A172 (cell line): Measurements from ENCODE around the gene PKIB. TPM values are rescaled to one million over a fixed set of nuclear protein-coding genes. Genes with fewer than 3 reads are reported as not detected.
"Not testable (repeated sequence)": the region's sequence is repeated elsewhere in the genome, so short reads cannot be mapped to it uniquely, and the experiment has no call there.

Source experiments
- DNase-seq: peaks from one replicate; pipeline ENCODE4 v3.0.0-alpha.2; 2015; ENCODE audit warnings: low spot score
- total RNA-seq: library from RNA; depleted of rRNA; stranded (reverse); fragments of >200 nt; shearing (Covaris generic); gene quantifications from 2 replicates; pipeline ENCODE4 v1.2.3, GENCODE V29; 2014

Gene PKIB
- total RNA-seq, 1 experiment from 2014 or later: 2.0 TPM

DNA sequence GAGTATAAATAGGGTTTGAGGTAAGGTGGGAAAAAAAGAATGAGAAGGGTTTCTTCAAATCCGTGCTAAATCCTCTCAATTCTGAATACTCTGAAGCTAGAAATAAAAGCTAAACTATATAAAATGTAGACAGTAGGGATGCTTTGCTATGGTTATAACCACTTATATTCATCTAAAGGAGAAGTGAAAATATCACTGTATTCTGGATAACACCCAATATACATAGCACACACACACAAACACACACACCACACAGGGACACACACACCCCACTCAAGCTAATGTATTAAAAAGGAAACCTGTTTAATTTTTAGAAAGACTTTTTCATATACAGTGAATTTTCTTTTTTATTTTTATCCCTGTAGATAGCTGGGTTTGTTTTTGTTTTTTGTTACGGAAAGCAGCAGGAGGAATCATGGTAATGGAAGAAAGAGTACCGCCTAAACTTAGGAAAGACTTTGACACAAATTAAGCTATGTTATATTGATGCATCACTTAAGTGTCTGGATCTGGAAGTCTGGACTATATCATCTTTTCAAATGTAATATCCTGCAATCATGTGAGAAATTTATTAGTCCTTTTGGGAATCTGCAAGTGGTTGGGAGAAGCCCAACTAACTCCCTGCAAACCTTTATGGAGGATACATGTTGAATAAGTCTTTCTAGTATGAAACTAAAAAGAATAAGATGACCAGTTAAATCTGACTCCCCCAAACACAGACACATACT, 100.9 kb downstream of the PKIB start:
- no peak for DNase-seq

DNA sequence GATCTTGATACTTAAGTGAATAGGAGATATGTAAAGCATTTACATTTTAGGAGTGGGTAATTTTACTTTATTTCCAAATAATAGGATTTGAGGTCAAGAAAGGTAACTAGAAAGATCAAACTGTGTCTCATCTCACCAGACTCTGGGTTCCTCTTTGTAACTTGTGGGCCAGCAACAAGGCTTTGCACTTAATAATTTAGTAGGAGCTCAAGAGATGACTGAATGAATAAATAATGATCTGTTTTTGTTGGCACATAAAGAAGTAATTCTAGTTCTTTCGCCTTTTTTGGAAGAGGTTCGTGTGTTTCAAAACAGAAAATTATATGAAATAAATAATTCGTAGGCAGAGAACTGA, 101.9 kb downstream of the PKIB start:
- DNase-seq: no peak

DNA sequence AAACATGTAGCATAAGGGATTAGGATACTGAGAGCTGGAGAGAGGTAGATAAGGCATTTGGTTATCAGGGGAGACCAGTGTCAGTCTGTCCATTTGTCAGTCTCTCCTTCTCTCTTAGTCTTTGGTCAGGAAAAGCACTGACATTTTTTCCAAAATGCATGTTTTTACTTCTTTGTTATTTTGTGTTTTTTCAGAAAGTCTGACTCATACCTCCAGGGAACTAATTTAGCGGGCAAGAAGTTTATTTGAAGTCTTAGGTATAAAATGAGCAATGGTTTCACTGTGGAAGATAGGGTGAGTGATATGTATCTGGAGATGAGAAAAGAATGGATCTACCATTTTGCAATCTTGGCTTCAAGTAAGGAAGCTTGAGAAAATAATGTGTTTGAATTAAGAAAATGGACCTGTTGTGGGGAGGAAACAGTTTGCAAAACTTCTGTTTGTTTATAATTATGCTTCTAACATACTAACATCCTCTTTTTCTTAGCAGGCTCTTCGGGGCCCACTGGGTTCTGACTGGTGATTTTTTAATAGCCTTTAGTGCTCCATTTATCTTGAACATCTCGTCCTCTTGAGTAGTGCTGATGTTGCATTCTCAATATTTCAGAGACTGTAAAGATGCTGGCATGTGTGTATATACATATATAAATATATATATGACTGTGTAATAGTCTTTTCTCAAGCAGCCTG, 102.4 kb downstream of the PKIB start:
- peak; percentile 2 for DNase-seq

- no peak for DNase-seq
Observed at GRCh38 chr6:122713138-122713537, 102.9 kb downstream of the PKIB start.

DNA sequence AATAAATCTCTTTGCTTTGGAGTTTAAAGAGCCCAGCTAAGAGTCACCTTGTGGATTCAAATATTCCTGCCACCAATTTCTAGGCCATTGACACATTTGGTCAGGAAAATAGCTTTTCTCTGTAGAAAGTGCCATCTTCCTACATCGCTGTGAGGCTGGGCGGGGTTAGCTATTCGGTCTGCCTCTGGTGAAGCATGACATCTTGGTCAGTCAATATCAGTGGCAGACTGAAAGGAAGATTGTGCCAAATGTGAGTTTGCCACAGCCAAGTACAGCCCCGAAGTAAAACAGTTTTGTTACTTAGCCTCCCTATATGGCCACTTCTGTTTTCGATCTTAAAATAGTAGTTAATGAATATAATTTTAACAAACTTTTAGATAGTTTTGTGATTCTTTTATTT, 103.9 kb downstream of the PKIB start:
- no peak for DNase-seq

GRCh38 chr6:122715725-122716124, 105.5 kb downstream of the PKIB start:
- no peak for DNase-seq

GRCh38 chr6:122717350-122717749, 107.1 kb downstream of the PKIB start:
- peak; percentile 10 for DNase-seq

- DNase-seq: no peak
Observed at GRCh38 chr6:122718616-122719015, 108.4 kb downstream of the PKIB start.

GRCh38 chr6:122719176-122719575, 109.0 kb downstream of the PKIB start:
- no peak for DNase-seq

- DNase-seq: peak; percentile 25
Observed at GRCh38 chr6:122722746-122723145, 112.5 kb downstream of the PKIB start.

DNA sequence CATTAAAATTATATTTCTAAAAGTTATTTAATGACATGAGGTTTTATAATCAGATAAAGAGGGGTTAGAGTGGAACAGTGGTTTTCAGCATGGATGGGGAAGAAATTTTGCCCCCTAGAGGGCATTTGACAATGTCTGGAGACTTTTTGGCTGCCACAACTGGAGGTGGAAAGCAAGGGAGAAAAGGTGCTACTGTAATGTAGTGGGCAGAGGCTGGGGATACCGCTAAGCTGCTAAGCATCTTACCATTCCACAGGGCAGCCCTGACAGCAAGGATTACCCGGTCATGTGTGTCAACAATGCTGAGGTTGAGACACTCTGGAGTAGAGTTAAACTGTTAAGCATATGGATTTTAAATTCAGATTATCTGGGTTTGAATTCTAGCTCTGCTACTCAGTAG, 116.4 kb downstream of the PKIB start:
- DNase-seq: peak; percentile 19

GRCh38 chr6:122727244-122727643, 117.0 kb downstream of the PKIB start:
- DNase-seq: no peak

GRCh38 chr6:122730334-122730733, 120.1 kb downstream of the PKIB start:
- DNase-seq: no peak

DNA sequence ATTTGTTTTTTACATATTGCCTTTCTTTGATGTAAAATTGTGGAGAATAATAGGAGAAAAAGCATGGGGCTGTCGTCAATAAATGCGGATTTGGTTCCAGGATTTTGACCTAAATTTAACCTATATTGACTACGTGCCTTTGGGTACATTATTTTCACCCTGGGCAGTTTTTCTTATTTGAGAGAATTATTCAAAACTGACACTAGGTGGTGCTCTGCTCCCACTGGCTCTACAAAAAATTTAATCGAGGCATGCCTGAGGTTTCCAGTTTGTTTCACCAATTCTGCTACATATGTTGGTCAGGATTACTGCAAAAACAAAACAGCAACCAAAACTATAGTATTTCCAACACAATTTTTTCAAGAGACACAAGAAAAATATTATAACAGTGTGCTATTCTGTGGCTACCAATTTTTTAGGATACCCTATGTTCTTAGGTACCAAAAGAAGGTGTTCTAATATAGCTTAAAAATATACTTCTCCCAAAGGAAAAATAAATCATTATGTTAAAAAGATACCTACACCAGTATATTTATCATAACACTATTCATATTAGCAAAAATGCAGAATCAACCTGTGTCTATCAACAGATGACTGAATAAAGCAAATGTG, 120.7 kb downstream of the PKIB start:
- DNase-seq: peak; percentile 20

DNA sequence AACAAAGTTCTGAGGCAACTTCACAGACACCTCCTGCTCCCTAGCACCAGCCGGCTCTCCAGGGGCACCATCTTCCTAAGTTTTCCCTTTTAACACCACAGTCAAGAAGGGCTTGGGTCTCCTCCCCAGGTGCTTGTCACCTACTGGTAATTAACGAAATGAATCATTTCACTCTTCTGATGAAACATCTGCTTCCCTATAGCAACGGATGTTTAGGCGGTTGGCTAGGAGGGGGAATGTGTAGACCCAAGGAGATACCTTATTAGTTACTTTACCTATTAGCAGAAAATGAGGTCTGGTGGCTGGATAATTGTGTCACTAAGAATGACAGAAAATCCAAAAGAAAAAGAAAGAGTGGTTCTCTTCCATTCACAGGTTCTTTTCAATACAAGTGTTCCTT, 123.1 kb downstream of the PKIB start:
- DNase-seq: no peak

DNA sequence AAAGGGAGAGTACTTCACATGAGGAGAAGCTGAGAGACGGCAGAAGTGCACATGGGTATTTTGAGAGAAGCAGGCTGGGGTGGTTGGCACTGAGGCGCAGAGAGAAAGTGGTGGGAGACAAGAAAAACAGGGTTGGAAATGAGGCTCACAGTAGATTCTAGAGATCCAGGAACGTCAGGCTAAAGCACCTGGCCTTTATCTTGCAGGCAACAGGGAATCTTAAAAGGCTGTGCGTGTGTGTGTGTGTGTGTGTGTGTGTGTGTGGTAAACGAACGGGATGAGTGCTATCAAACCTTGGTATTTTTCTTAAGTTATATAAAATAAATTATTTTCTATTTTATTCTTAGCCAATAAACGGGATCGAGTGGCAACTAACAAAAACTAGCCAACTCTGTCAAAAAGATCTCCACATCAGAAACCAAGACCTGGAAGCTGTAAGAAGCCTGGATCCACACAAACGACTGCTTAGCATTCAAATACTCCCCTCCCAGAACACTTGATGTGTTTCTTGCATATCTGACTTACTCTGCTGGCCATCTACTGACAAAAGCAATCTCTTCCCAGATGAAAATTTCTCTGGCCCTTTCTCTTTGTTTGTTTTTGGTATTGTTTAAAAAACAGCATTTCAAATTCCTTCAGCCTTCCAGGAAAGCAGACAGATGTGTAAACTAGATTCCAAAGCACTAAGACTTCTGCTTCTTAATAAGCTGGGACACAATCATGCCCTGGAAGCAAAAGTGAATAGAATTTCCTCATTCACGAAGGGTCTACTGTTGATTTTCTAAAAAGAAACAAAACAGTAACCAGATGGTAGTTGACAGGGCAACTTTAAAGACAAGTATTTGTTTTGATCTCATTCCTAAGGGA, 124.6 kb downstream of the PKIB start:
- no peak for DNase-seq

DNA sequence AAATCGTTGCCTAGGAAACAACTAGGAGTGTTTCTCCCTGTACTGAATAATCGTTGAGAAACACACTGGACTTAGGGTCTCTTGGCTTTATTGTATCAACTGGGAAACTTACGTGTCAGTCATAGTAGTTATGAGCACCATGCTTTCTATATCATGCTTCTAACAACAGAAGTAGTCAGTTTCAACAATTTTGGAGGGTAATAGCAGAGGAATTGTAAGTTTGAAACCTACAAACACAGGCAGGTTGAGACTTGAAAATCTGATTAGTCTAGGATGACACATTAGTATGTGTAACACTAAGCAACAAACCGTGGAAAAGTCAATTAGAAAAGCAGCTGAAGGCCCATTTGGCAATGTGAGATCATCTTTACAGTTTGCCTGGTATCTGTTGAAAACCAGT, 125.4 kb downstream of the PKIB start:
- no peak for DNase-seq

- no peak for DNase-seq
Observed at GRCh38 chr6:122736163-122736562, 126.0 kb downstream of the PKIB start.

DNA sequence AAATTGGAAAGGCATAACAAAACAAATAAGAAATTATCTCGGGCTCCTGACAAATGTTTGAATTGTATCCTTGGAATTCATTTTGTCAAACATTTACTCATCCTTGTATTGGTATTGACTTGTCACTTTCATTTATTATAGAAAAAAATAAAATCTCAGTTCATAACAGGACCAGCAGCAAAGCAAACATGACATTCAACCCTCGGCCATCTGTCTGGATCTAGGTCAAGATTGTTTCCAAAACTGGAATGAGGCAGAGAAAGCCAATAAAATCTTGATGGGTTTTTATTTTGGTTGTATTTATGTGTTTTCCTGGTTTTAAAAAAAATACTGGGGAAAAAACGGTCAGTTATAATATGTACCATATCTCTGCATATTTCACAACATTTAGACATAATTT, 126.4 kb downstream of the PKIB start:
- no peak for DNase-seq

DNA sequence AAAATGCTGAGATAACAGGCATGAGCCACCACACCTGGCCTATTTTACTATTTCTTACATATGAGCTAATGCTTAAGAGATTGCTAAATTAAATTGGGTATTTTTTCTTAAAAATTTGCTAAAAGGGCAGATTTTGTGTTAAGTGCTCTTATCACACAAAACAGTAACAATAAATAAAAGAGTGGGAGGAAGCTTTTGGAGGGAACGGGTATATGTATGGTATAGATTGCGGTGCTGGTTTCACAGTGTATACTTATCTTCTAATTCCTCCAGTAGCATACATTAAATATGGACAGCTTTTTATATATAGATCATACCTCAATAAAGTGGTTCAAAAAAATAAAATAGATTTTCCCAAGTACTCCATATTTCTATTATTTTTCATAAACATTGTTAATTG, 129.9 kb downstream of the PKIB start:
- DNase-seq: no peak

DNA sequence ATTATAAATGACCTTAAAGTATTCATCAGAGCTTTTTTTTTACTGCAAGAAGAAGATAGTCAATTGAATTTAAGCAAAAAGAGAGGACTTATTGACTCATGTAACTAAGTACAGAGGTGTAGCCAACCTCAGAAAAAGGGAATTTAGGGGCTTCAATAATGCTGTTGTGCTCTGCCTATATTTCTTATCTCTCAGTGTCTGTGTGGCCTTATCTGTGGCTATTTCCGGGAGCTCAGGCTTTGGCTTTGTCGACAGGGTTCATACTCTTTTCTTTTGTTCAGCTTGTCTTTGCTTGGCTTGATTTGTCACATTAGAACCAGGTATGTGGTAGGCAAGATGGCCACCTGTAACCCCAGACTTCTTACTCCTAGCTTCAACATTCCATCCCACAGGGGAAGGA, 130.7 kb downstream of the PKIB start:
- no peak for DNase-seq

DNA sequence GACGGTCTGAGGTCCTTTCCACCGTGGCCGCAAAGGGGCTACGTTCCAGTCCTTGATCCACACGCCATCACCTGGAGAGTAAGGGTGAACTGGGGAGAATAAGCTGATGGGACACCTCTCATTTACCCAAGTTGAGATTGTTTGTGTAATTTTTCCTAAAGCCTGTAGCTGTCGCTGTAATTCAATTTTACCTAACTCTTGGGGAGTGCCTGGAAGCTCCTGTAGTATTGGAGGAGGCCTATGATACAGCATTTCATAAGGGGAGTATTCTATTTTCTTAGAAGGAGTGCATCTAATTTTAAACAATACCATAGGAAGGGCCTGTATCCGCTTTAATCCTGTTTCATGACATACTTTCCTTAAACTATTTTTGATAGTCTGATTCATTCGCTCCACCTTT, 134.0 kb downstream of the PKIB start:
- not testable (repeated sequence) for DNase-seq
